Smooth muscle cell (in vitro differentiated cells): ENCODE measurements around the gene HECTD4. TPM values are rescaled to one million over a fixed set of nuclear protein-coding genes. Genes with fewer than 3 reads are reported as not detected.

ENCODE experiments used
- DNase-seq: peaks from one replicate; lab custom pipeline; 2025; ENCODE audit not compliant: unreplicated experiment; lab: John Stamatoyannopoulos, UW
- H2AFZ ChIP-seq: fragments of 200-600 bp; sonication (generic); 2 replicates; pipeline ENCODE4 v1.6.0; 2016; ENCODE audit warnings: antibody characterized with exemption, low read depth, mild to moderate bottlenecking
- H3F3A ChIP-seq: fragments of 200-600 bp; sonication (generic); 2 replicates; pipeline ENCODE4 v1.6.0; 2017; ENCODE audit warnings: antibody characterized with exemption, low read depth
- H3K27ac ChIP-seq: fragments of 200-600 bp; sonication (generic); 2 replicates; pipeline ENCODE4 v1.5.1; 2016; ENCODE audit warnings: low read depth, mild to moderate bottlenecking
- H3K27me3 ChIP-seq: fragments of 200-600 bp; sonication (generic); 2 replicates; pipeline ENCODE4 v1.6.1; 2016; ENCODE audit warnings: low read depth, mild to moderate bottlenecking
- H3K36me3 ChIP-seq: fragments of 200-600 bp; sonication (generic); 2 replicates; pipeline ENCODE4 v1.5.1; 2016; ENCODE audit warnings: low read depth
- H3K4me1 ChIP-seq: fragments of 200-600 bp; sonication (generic); 2 replicates; pipeline ENCODE4 v1.5.1; 2016; ENCODE audit warnings: low read depth
- H3K4me2 ChIP-seq: fragments of 200-600 bp; sonication (generic); 2 replicates; pipeline ENCODE4 v1.6.0; 2016; ENCODE audit warnings: mild to moderate bottlenecking
- H3K4me3 ChIP-seq: fragments of 200-600 bp; sonication (generic); 2 replicates; pipeline ENCODE4 v1.5.1; 2016; ENCODE audit warnings: mild to moderate bottlenecking
- H3K79me2 ChIP-seq: fragments of 200-600 bp; sonication (generic); 2 replicates; pipeline ENCODE4 v1.6.0; 2016; ENCODE audit warnings: low read depth, mild to moderate bottlenecking
- H3K9ac ChIP-seq: fragments of 200-600 bp; sonication (generic); 2 replicates; pipeline ENCODE4 v1.6.0; 2016; ENCODE audit warnings: low read depth
- H3K9me3 ChIP-seq: fragments of 200-600 bp; sonication (generic); replicated peaks from 2 replicates; pipeline ENCODE4 v1.5.1; 2016; ENCODE audit warnings: low read depth
- H4K20me1 ChIP-seq: fragments of 200-600 bp; sonication (generic); 2 replicates; pipeline ENCODE4 v1.6.0; 2016; ENCODE audit warnings: low read depth
- CTCF ChIP-seq: fragments of 200-600 bp; sonication (generic); IDR thresholded peaks from 2 replicates; pipeline ENCODE4 v1.5.1; 2017; ENCODE audit warnings: borderline replicate concordance, mild to moderate bottlenecking, antibody characterized with exemption; ENCODE audit not compliant: insufficient read depth, poor library complexity, severe bottlenecking
- WGBS: methylation state at CpG from one replicate; pipeline ENCODE4 v1.1.7; 2016; ENCODE audit warnings: low lambda C conversion rate; 5-methylcytosine and 5-hydroxymethylcytosine counted together
- polyA plus RNA-seq: library from polyadenylated mRNA; unstranded; fragments of >200 nt; fragmentation: Nextera tagmentation; extraction: Ambion mirVana; gene quantifications from 2 replicates; pipeline ENCODE4 v1.2.1, GENCODE V29; 2016
- total RNA-seq: library from RNA; depleted of rRNA; stranded (reverse); fragments of >200 nt; gene quantifications from 2 replicates; pipeline ENCODE4 v1.2.3, GENCODE V29; 2014

HECTD4 gene
- total and polyA plus RNA-seq, 2 experiments from 2014 or later: 6.6 to 16.9 TPM

GRCh38 chr12:112382866-112383265 lies 635 bp upstream of the HECTD4 start:
- Histone ChIP-seq H3K79me2 (peaks cover 40% of the 10 kb centered on the region), H3K36me3 (no peaks in the 10 kb centered on the region), H3K4me2 (peak overlapping the region; percentile 92), H3K27me3 (no peaks in the 10 kb centered on the region), H3K4me3 (peak overlapping the region; percentile 71), H3K9ac (no peak overlapping the region), H3K27ac (no peak overlapping the region), H2AFZ (peak overlapping the region; percentile 98), H4K20me1 (peaks cover 32% of the 10 kb centered on the region), H3K9me3 (no peaks in the 10 kb centered on the region), H3K4me1 (no peaks in the 10 kb centered on the region), H3F3A (no peaks in the 10 kb centered on the region)
- DNase-seq: no peak
- WGBS: 92% methylated on average over 11 of the region's 11 CpGs
- TF ChIP-seq CTCF: no peak

- H3K4me3 ChIP-seq: peak overlapping the region; percentile 71
- no peaks in the 10 kb centered on the region for H3K9me3 ChIP-seq
- TF ChIP-seq CTCF: no peak
- peak overlapping the region; percentile 36 for H3K9ac ChIP-seq
- H3K4me2 ChIP-seq: peak overlapping the region; percentile 92
- no peaks in the 10 kb centered on the region for H3K4me1 ChIP-seq
- DNase-seq: no peak
- peaks cover 54% of the 10 kb centered on the region for H3K79me2 ChIP-seq
- H2AFZ ChIP-seq: peak overlapping the region; percentile 98
- H4K20me1 ChIP-seq: peaks cover 46% of the 10 kb centered on the region
- H3F3A ChIP-seq: no peaks in the 10 kb centered on the region
- H3K27me3 ChIP-seq: no peaks in the 10 kb centered on the region
- 2% methylated on average over 13 of the region's 33 CpGs for WGBS
- H3K27ac ChIP-seq: peak overlapping the region; percentile 42
- H3K36me3 ChIP-seq: no peaks in the 10 kb centered on the region
Measured at GRCh38 chr12:112381406-112381882, 787 bp downstream of the HECTD4 start.

- H3K27ac ChIP-seq: no peak overlapping the region
- H3K79me2 ChIP-seq: peaks cover 59% of the 10 kb centered on the region
- no peak for TF ChIP-seq CTCF
- peaks cover 51% of the 10 kb centered on the region for H4K20me1 ChIP-seq
- peak overlapping the region; percentile 92 for H3K4me2 ChIP-seq
- no peak for DNase-seq
- H3K9me3 ChIP-seq: no peaks in the 10 kb centered on the region
- H3F3A ChIP-seq: no peaks in the 10 kb centered on the region
- no peaks in the 10 kb centered on the region for H3K4me1 ChIP-seq
- peak overlapping the region; percentile 71 for H3K4me3 ChIP-seq
- H3K9ac ChIP-seq: peak overlapping the region; percentile 36
- 49% methylated on average over 34 of the region's 34 CpGs for WGBS
- H3K36me3 ChIP-seq: no peaks in the 10 kb centered on the region
- no peaks in the 10 kb centered on the region for H3K27me3 ChIP-seq
- peak overlapping the region; percentile 98 for H2AFZ ChIP-seq
Measured at GRCh38 chr12:112380663-112381405, 1.4 kb downstream of the HECTD4 start.

DNA sequence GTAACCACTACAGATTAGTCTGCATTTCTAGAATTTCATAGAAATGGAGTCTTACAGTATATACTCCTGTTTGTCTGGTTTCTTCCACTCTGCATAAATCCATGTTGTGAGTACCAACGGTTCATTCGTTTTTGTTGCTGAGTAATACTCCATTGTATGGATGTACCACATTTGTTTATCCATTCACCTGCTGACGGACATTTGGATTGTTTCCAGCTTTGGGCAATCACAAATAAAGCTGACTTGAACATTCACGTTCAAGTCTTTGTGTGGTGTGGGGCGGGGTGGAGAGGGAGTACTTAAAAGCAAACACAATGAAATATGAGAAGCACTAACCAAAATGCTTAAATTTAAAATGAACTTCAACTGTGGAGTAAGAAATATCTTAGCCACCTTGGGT lies 7.1 kb downstream of the HECTD4 start:
- peaks cover 94% of the 10 kb centered on the region for H4K20me1 ChIP-seq
- TF ChIP-seq CTCF: no peak
- WGBS: 90% methylated on average over 5 of the region's 5 CpGs
- no peak overlapping the region for H3K9ac ChIP-seq
- no peaks in the 10 kb centered on the region for H3K9me3 ChIP-seq
- H3K4me2 ChIP-seq: no peak overlapping the region
- no peaks in the 10 kb centered on the region for H3F3A ChIP-seq
- H3K4me1 ChIP-seq: no peaks in the 10 kb centered on the region
- H3K27me3 ChIP-seq: no peaks in the 10 kb centered on the region
- H2AFZ ChIP-seq: no peak overlapping the region
- no peak for DNase-seq
- no peak overlapping the region for H3K27ac ChIP-seq
- H3K36me3 ChIP-seq: no peaks in the 10 kb centered on the region
- H3K4me3 ChIP-seq: no peak overlapping the region
- H3K79me2 ChIP-seq: peaks cover 91% of the 10 kb centered on the region
